Aorta (tissue), 5 donors: ENCODE results near the gene LAMA5. TPM values are rescaled to one million over a fixed set of nuclear protein-coding genes. Genes with fewer than 3 reads are reported as not detected.

ENCODE experiments used
- ATAC-seq: fragments of 200-7000 bp; cut with Tn5 transposase; one replicate; pipeline ENCODE4 v1.9.1; 2022; ENCODE audit warnings: moderate library complexity; ENCODE audit not compliant: low FRiP score
- DNase-seq, 2 donors: peaks; one replicate each; pipeline ENCODE4 v3.0.0-alpha.2; 2020
- H3K27ac ChIP-seq, 2 donors: one replicate each; pipeline ENCODE4 v1.5.1; 2013; ENCODE audit warnings: low read length in 2 of 2, mild to moderate bottlenecking in 2 of 2, moderate library complexity in 2 of 2, control low read depth in 1 of 2, inconsistent platforms in 1 of 2, low read depth in 1 of 2
- H3K27me3 ChIP-seq, 2 donors: one replicate each; pipeline ENCODE4 v1.6.1; 2013; ENCODE audit warnings: control low read depth in 1 of 2, low read length in 1 of 2, mild to moderate bottlenecking in 1 of 2, moderate library complexity in 1 of 2; ENCODE audit not compliant: insufficient read depth in 2 of 2, control insufficient read depth in 1 of 2
- H3K36me3 ChIP-seq, 2 donors: one replicate each; pipeline ENCODE4 v1.6.1; 2013; ENCODE audit warnings: control low read depth in 1 of 2, low read length in 1 of 2, mild to moderate bottlenecking in 1 of 2; ENCODE audit not compliant: insufficient read depth in 2 of 2, control insufficient read depth in 1 of 2
- H3K4me1 ChIP-seq, 2 donors: one replicate each; pipeline ENCODE4 v1.6.1; 2013; ENCODE audit warnings: low read length in 2 of 2, control low read depth in 1 of 2, mild to moderate bottlenecking in 1 of 2, moderate library complexity in 1 of 2; ENCODE audit not compliant: insufficient read depth in 2 of 2, control insufficient read depth in 1 of 2
- H3K4me3 ChIP-seq, 2 donors: one replicate each; pipeline ENCODE4 v1.5.1; 2013; ENCODE audit warnings: low read length in 2 of 2, control low read depth in 1 of 2, mild to moderate bottlenecking in 1 of 2
- H3K9me3 ChIP-seq: one replicate; pipeline ENCODE4 v1.6.1; 2013; ENCODE audit warnings: mild to moderate bottlenecking, low read length; ENCODE audit not compliant: control insufficient read depth
- WGBS, 2 donors: extraction: QIAGEN DNeasy Blood & Tissue Kit; methylation state at CpG; one replicate each; pipeline ENCODE4 v1.1.7; 2013; 5-methylcytosine and 5-hydroxymethylcytosine counted together
- intact Hi-C, 2 donors: fragments of 100-400 bp; cut with DNase I; formaldehyde crosslinking; loops; one replicate each; pipeline versions ENCODE4 v1.14.2 to v1.15.0; 2022
- long read RNA-seq, 2 donors: library from polyadenylated mRNA; unstranded; transcript quantifications; one replicate each; pipeline ENCODE4 v2.0.0, GENCODE V29; 2020 to 2021
- polyA plus RNA-seq, 2 donors: library from polyadenylated mRNA; stranded (reverse); fragments of 200-250 nt; gene quantifications; one replicate each; pipeline ENCODE4 v1.2.3, GENCODE V29; 2013
- total RNA-seq, 2 donors: library from RNA; stranded (reverse); fragmentation: NEBNext Ultra II Directional; extraction: Animal tissue kit (Norgen Biotek cat#: 25700); gene quantifications; one replicate each; pipeline ENCODE4 v1.2.1, GENCODE V29; 2021
- donor health status: healthy with polysubstance abuse.
- donor health status: Bipolar disorder and iron deficiency.
- donor health status: DM: no; HTN: no; CAD: no.
- donor health status: DM: no; HTN: no; CAD: no.
- donor health status: DM: yes; HTN: yes; CAD: no.

The LAMA5 gene
- total RNA-seq (100 to 1,000 TPM; 361 to 395 TPM), polyA plus RNA-seq (100 to 1,000 TPM in 1 of 2 donors, 10 to 100 TPM in 1; 52.2 to 345 TPM)
- long read RNA-seq, donor 1, partial matches to known transcripts: 250 of 313 reads
- long read RNA-seq, donor 1, other reads (novel, unspliced or antisense): 61 of 313 reads
- long read RNA-seq, donor 2, transcript LAMA5-212 (4 exons, 780 nt): major isoform, 6 of 170 reads
- long read RNA-seq, donor 2, partial matches to known transcripts: 119 of 170 reads
- long read RNA-seq, donor 2, other reads (novel, unspliced or antisense): 45 of 170 reads

- Histone ChIP-seq H3K27me3 (no peaks in the 10 kb centered on the region), H3K4me3 (peak within 1 kb of the TSS; percentile 73 to 88), H3K27ac (peak within 1 kb of the TSS; percentile 8 to 48), H3K9me3 (no peaks in the 10 kb centered on the region), H3K36me3 (no peaks in the 10 kb centered on the region), H3K4me1 (no peaks in the 10 kb centered on the region)
- ATAC-seq (peak; percentile 20), DNase-seq (peak; percentile 67 to 88)
- intact Hi-C loops: no loop called here
- WGBS, 2 donors: 0 to 1% methylated on average over 26 to 70 of the region's 70 CpGs
Observed at GRCh38 chr20:62367136-62367632, at the start of gene LAMA5. Gene LAMA5, minus strand, starts transcription at chr20:62367312. Its CDS starts 67 bp downstream, at chr20:62367245.

GRCh38 chr20:62415354-62416111 is 48.4 kb upstream of the LAMA5 start:
- H3K4me1 ChIP-seq: no peaks in the 10 kb centered on the region
- intact Hi-C loops: no loop called here
- no peaks in the 10 kb centered on the region for H3K27me3 ChIP-seq
- 86% methylated on average over 23 to 24 of the region's 24 CpGs for WGBS, 2 donors
- no peak overlapping the region for H3K4me3 ChIP-seq
- H3K27ac ChIP-seq: no peak overlapping the region
- DNase-seq: no peak
- no peaks in the 10 kb centered on the region for H3K9me3 ChIP-seq
- H3K36me3 ChIP-seq: no peaks in the 10 kb centered on the region
- ATAC-seq: no peak

- H3K36me3 ChIP-seq: no peaks in the 10 kb centered on the region
- H3K4me3 ChIP-seq: no peak overlapping the region
- H3K27me3 ChIP-seq: no peaks in the 10 kb centered on the region
- no peaks in the 10 kb centered on the region for H3K9me3 ChIP-seq
- H3K27ac ChIP-seq: no peak overlapping the region
- 89 to 94% methylated on average over 22 of the region's 22 CpGs for WGBS, 2 donors
- intact Hi-C loops: no loop called here
- no peaks in the 10 kb centered on the region for H3K4me1 ChIP-seq
- ATAC-seq: no peak
- DNase-seq: no peak
Observed at GRCh38 chr20:62413896-62414481, 46.9 kb upstream of the LAMA5 start.

GRCh38 chr20:62413025-62413570 is 46.0 kb upstream of the LAMA5 start:
- H3K27ac ChIP-seq: no peak overlapping the region
- intact Hi-C loops: no loop called here
- ATAC-seq: no peak

GRCh38 chr20:62412194-62413024 is 45.3 kb upstream of the LAMA5 start:
- no peaks in the 10 kb centered on the region for H3K4me1 ChIP-seq
- no peak for DNase-seq
- H3K27ac ChIP-seq: no peak overlapping the region
- H3K27me3 ChIP-seq: no peaks in the 10 kb centered on the region
- no peak overlapping the region for H3K4me3 ChIP-seq
- no peaks in the 10 kb centered on the region for H3K36me3 ChIP-seq
- WGBS, 2 donors: 88% methylated on average over 21 to 22 of the region's 22 CpGs
- no peaks in the 10 kb centered on the region for H3K9me3 ChIP-seq
- ATAC-seq: no peak
- intact Hi-C loops: no loop called here

More at GRCh38 chr20:62413025-62413570, 46.0 kb upstream of the LAMA5 start:
- Histone ChIP-seq H3K4me3 (no peak overlapping the region), H3K36me3 (no peaks in the 10 kb centered on the region), H3K4me1 (no peaks in the 10 kb centered on the region), H3K27me3 (no peaks in the 10 kb centered on the region), H3K9me3 (no peaks in the 10 kb centered on the region)
- no peak for DNase-seq
- WGBS, 2 donors: 93 to 95% methylated on average over 11 of the region's 11 CpGs

- no peak overlapping the region for H3K27ac ChIP-seq
- H3K27me3 ChIP-seq: no peaks in the 10 kb centered on the region
- no peaks in the 10 kb centered on the region for H3K9me3 ChIP-seq
- ATAC-seq (no peak), DNase-seq (no peak)
- no peaks in the 10 kb centered on the region for H3K4me1 ChIP-seq
- intact Hi-C loops: no loop called here
- 88 to 89% methylated on average over 24 of the region's 24 CpGs for WGBS, 2 donors
- no peaks in the 10 kb centered on the region for H3K36me3 ChIP-seq
- H3K4me3 ChIP-seq: no peak overlapping the region
Observed at GRCh38 chr20:62411479-62412193, 44.5 kb upstream of the LAMA5 start.

GRCh38 chr20:62410746-62411478 is 43.8 kb upstream of the LAMA5 start:
- Histone ChIP-seq H3K9me3 (no peaks in the 10 kb centered on the region), H3K27me3 (no peaks in the 10 kb centered on the region), H3K4me1 (no peaks in the 10 kb centered on the region), H3K4me3 (no peak overlapping the region), H3K27ac (no peak overlapping the region), H3K36me3 (no peaks in the 10 kb centered on the region)
- intact Hi-C loops: no loop called here
- ATAC-seq (no peak), DNase-seq (no peak)
- 87 to 89% methylated on average over 19 of the region's 19 CpGs for WGBS, 2 donors
